GM19099 (cell line): ENCODE measurements around the gene TRIM29.

Experiments
- POLR2A ChIP-seq: IDR thresholded peaks from 3 replicates; pipeline ENCODE4 v1.6.1; 2011; ENCODE audit warnings: low read depth; ENCODE audit not compliant: insufficient read length; ENCODE audit errors: extremely low read depth

The TRIM29 gene

DNA sequence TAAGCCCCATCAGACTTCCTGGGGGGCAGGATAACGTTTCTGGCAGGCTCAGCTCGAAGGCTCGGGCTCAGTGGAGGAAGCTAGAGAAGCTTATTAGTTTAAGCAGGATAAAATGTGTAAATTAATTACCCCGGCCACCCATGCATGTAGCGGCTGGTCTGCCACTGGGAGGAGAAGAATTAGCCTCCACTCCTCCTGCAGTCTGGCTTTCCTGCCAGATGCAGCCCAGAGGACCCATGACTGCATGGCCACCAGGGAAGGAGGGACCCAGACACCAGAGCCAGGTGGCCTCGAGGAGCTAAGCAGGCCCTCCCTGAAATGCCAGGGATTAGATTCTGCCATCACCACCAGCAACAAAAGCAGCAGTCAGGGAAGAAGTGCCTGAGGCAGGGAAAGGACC, 32.3 kb downstream of the TRIM29 start:
- TF ChIP-seq POLR2A, result no peak

DNA sequence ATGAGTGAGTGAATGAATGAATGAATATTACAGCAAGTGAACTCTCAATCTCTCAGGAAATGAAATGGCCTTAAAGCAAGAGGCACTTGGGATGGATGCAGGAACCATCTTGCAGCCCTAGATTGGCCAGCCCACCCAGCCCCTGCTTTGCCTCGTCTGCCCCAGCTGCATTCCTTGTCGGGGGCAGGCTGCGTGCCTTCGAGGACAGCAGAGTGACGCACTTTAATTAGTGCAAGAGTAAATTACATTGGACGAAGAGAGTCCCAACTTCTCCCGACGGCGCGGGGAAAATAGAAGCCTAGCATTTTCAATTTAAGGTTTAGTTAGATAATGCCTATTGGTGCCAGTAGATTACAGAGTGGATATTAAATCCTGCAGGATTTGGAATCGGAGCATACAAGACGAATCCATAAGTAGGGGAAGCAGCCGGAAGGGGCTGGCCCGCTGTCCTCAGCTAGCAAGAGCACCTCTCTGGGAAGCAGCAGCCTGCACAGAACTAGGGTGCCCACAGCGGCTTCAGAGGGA, 33.8 kb downstream of the TRIM29 start:
- no peak for TF ChIP-seq POLR2A

DNA sequence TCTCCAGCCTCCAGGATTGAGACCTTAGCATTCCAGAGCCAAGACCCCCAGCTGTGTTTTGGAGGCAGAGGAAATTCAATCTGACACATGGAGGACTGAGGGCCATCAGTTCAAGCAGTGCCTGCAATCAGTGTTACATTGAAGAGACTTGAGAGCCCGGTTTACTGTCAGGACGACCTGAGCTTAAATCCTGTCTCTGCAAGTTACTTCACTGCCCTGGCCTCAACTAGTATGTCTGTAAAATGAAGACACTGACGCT, 35.1 kb downstream of the TRIM29 start:
- no peak for TF ChIP-seq POLR2A

DNA sequence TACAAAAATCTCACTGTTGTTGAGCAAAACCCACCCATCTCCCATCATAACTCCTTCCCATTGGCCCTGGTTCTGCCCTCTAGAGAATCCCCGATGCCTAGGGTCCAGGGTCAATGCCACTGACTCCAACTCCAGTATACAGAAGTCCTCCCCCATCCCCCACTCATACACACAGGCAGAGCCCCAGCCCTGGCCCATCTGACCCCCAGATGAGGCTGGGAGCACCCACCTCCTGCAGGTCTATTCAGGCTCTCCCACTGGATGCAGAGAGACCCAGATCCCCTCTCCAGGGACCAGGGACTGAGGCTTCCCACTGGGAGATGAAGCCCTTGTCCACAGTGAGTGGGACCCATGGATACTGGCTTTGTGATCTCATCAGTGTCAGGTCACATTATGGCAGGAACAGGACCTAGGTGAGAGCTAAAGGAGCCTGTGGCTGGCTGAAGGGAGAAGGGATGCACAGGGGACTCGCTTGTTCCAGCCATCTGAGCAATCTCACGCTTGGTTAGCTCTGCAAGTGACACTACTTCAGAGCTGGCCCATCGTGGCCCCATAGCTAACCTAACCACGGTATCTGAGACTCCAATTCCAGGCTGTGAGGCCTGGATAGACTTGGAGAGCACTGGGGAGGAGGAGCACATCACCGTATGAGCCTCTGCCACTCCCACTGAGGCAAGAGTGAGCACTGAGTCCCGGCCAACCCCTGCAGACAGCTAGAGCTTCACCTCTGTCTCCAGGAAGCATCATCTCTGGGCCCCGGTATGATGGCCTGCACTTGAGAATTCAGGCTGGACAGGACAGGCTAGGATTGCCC, 35.7 kb downstream of the TRIM29 start:
- TF ChIP-seq POLR2A, result no peak

DNA sequence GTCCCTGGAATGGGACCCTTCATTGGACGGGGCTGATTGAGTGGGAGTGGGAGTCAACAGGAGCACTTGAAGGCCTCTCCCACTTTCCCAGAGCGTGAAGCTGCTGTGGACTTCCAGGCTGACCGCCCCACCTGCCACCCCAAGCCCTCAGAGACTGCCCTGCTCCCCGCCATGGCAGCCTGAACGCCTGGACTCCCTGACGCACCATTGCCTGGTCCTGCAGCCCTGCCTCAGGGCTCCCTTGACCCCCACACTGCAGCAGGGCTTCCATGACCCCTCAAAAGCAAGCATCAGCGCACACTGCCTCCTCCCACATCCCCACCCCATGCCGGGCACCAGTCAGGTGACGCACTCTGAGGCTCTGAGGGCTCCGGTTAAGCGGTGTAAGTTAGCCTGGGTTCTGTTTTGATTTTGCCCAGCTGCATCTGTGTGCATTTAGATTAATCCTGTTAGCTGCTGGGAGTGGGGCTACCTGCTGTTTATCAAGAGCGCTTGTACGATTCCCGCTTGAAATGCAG, 39.4 kb downstream of the TRIM29 start:
- TF ChIP-seq POLR2A, result no peak

DNA sequence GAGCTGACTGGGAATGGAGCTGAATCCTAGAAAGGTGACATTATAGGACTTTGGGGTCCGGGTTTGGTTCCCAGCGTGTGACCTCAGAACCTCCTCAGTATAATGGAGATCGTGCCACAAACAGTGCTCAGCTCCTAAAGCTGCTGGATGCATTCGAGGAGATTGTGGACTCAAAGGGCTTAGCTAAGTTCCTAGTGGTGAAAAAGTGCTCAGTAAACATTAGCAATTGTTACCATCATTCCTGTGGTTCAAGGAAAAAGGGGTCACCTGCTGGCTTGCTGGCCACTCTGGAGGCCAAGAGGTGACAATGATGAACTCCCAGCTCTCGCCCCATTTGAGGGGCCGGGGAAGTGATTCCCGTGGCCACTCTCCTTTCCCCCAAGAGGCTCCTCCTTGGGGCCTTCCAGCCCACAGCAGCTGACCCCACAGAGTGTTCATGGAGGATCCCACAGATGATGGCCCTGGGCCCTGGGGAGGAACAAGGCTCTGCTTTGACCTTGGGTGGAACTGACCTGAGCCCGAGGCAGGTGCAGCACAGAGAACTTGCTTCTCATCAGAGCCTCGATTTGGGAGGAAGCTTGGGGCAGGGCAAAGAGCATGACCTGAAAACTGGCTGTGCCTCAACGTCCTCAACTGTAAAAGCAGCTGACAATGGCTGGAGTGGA, 40.1 kb downstream of the TRIM29 start:
- TF ChIP-seq POLR2A, result no peak

DNA sequence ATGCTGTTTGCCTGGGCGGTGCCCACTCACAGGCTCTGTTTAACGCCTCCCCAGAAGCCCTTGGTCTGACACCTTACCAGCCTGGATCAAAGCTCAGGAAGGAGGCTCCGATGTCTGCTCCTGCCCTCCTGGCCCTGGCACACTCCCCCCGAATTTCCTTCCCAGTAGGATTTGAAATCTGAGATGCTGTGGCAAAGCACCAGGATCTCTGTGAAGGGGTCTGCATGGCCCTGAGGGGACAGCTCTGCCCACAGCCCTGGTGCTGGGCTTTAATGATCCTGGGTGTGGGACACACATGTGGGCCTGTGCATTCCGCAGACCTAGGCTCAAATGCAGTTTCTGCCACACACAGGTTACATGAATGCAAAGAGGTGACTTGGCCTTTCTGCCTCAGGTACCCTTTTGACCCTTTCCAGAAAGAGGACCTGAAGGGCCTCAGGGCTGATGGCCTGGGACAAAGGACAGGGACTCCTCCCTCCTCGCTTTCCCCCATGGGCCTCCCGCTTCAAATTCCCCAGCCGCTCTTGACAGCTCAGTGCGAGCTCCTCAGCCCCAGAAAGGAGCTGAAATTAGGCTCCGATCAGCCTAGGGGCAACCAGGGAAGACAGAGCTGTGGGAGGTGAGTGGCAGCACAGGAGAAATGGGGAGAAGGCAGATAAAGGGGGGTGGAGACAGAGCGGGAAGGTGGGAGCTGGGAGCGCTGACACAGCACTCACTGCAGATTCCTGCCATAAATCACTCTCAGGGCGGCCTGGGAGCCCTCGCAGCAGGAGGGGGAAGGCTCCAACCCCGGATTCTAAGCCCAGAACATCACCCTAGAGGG, 41.3 kb downstream of the TRIM29 start:
- no peak for TF ChIP-seq POLR2A

DNA sequence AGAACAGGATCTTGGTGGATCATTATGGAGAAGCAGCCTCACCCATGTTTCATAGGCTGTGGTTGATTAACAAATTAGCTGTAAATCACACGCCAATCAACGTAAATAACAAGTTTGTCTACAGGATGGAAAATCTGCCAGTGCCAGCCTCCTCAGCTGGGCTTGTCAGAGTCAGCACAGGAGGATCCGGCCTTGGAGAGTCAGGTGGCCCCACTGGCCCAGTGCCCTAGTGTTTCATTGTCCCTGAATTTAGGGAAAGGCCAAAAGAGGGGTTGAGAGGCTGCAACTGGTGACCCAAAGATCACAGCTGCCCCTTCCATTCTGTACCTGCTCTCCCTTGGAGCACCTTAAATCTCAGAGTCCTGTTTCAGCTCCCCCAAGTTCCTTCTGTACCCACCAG, 42.4 kb downstream of the TRIM29 start:
- no peak for TF ChIP-seq POLR2A

DNA sequence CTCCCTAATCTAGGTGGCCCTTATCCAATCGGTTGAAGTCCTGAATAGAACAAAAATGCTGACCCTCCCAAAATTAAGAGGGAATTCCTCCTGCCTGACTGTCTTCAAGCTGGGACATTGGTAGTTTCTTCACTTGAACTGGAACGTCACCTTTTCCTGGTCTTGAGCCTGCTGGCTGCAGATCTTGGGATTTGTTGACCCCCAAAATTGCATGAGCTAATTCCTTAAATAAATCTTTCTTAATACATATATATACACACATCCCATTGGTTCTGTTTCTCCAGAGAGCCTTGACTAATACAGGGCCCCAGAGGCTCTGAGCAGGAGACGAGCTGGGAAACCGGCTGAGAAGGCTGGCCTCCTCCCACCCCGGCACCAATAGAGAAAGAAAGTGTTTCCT, 46.2 kb downstream of the TRIM29 start:
- TF ChIP-seq POLR2A, result no peak

DNA sequence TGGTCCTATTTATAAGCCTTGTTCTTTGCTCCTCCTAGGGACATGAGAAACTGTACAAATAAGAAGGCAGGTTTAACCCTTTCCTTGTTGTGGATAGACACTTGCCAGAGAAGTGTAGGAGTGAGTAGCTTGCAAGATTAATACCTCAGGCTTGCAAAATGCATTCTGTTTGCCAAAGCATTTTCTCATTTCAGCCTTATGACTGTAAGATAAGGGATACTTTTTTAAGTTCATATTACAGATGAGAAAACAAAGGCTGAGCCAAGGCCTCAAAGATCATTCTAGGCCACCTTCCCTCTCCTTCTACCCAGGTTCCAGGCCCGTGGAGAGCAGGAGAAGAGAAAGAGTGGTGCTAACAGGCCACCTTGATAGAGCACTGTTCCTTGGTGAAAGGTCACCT, 46.8 kb downstream of the TRIM29 start:
- no peak for TF ChIP-seq POLR2A

DNA sequence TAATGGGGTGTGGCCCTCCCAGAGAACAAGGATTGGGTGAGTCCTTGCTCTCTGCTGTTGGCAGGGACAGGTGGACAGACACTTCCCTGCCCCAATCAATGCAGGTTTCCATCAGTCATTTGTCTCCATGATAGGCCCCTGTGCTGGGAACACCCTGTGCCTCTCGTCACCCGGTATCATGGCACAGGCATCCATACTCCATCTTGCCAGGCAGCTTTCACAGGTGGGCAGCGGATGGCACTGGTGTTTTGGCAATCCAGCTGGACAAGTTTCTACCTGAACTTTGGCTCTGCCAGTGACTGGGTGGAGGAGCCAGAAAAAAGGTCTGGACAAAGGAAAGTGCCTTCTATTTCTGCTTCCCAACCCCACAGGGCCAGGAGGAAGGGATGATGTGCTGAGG, 47.5 kb downstream of the TRIM29 start:
- no peak for TF ChIP-seq POLR2A

DNA sequence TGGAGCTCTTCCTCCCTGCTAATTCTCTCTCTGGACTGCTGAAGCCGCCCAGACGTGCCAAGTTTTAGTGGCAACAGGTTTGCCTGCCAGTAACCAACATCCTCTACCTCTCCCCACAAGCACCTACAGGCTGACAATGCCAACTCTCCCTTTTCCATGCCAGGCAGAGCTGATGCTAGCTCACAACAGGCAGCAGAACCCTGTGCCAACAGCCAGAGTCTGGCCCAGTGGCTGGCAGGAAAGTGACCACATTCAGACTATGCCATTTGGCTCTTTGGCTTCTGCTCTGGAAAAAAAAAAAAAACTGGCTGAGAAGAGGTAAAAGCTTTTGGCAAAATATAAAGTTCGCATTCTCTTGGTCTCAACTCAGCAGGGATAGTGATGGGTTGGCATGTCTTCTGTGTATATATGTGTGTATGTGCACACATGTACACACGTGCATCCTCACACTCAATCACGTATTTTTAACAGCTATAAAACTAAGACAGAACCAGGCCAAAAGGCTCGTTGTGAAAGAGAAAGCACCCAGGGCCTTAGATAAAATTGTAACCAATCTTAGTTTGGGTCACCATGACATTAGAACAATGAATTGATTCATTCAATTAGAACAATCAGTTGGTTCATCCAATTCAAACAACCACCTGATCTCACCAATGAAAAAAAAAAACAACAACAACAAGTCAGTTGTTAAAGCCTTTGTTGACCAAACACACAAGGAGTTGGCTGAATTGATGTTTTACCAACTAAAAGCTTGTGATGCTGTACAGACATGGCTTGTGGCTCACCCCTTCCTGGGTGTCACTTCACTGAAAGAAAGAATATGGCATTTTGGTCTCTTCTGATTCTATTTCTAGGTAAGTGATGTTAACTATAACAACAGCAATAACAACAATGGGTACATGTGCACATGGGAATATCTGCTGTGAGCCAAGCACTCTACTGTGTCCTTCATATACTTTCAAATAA, 48.6 kb downstream of the TRIM29 start:
- no peak for TF ChIP-seq POLR2A

DNA sequence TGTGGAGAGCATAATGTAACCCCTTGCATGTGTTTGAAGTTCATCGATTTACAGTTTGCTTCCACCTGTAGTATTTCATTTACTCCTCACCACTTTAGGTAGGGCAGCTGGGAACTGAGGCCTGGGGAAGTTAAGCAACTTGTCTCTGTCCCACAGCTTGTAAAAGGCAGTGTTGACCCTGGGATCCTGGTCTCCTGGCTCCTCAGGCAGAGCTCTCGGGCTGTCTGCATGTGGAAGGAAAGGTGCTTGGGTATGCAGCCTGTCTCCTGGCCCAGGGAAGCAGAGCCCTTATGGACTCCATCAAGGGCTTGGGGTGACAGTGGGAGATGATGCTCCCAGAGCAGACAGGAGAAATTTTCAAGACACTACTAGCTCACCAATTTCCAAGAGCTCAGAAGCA, 49.9 kb downstream of the TRIM29 start:
- TF ChIP-seq POLR2A, result no peak

DNA sequence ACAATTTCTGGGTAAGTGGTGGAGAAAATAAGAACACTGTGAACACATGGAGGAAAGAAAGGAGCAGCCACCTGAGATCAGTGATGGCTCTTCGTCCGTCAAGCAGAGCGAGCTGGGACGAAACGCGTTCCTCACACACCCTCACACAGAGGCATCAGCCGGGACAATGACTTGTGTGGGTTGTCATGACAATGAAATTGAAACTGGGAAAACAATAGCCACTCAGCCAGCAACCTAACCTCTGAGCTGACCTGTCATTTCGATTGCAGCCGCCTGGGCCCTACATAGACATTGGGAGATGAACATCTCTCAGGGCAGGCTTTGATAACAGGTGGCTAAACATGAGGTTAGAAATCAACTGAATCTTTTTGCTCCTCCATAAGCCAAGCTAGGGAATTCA, 51.3 kb downstream of the TRIM29 start:
- TF ChIP-seq POLR2A, result no peak
